BLaER1 (cell line): ENCODE data around the gene B4GAT1.
"Not testable (repeated sequence)": the region's sequence is repeated elsewhere in the genome, so short reads cannot be mapped to it uniquely, and the experiment has no call there.

Experiments
- H3K27ac ChIP-seq: shearing (Covaris generic); formaldehyde crosslinking; 2 replicates; pipeline ENCODE4 v1.8.1; 2022
- H3K27me3 ChIP-seq: shearing (Covaris generic); formaldehyde crosslinking; 2 replicates; pipeline ENCODE4 v1.8.1; 2022
- H3K36me3 ChIP-seq: shearing (Covaris generic); formaldehyde crosslinking; 2 replicates; pipeline ENCODE4 v1.8.1; 2022
- H3K4me1 ChIP-seq: shearing (Covaris generic); formaldehyde crosslinking; 2 replicates; pipeline ENCODE4 v1.8.1; 2022
- H3K4me2 ChIP-seq: shearing (Covaris generic); formaldehyde crosslinking; 2 replicates; pipeline ENCODE4 v1.8.1; 2022
- H3K4me3 ChIP-seq: shearing (Covaris generic); formaldehyde crosslinking; 2 replicates; pipeline ENCODE4 v1.8.1; 2022
- H3K9ac ChIP-seq: shearing (Covaris generic); formaldehyde crosslinking; 2 replicates; pipeline ENCODE4 v1.8.1; 2022
- H3K9me3 ChIP-seq: shearing (Covaris generic); formaldehyde crosslinking; 2 replicates; pipeline ENCODE4 v1.8.1; 2022
- H4K20me1 ChIP-seq: shearing (Covaris generic); formaldehyde crosslinking; 2 replicates; pipeline ENCODE4 v1.8.1; 2022
- Cebpa-rat ChIP-seq: shearing (Covaris generic); IDR thresholded peaks from 2 replicates; pipeline ENCODE4 v1.8.1; 2022

The B4GAT1 gene

DNA sequence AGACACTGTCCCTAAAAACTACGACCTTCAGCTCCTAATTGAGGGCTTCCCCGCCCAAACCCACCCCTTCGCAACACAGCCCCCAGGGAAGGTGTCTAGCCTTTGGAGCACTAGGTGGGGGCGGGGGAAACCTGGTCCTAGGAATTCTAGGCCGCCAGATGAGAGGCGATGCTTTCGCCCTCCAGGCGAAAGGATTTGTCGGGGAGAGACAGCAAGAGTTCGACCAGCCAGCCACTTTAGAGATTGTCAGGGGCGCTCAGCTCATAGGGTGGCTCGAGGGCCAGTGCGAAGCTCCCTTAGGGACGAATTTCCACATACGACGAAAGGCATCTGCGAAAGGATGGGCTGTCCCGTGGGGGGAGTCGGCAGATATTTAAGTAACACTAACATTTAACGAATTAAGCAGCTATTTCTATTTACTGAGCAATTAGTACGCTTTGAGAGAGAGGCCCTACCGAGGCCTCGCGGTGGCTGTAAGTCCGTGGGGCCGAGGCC, 35.9 kb downstream of the B4GAT1 start:
- H3K9ac ChIP-seq, result peak overlapping the region; percentile 58
- no peaks in the 10 kb centered on the region for H3K27me3 ChIP-seq
- TF ChIP-seq Cebpa-rat, result no peak
- H3K4me3 ChIP-seq, result peak overlapping the region; percentile 68
- H3K4me2 ChIP-seq, result peak overlapping the region; percentile 62
- peaks cover 22% of the 10 kb centered on the region for H4K20me1 ChIP-seq
- H3K27ac ChIP-seq, result peak overlapping the region; percentile 59
- no peaks in the 10 kb centered on the region for H3K36me3 ChIP-seq
- H3K4me1 ChIP-seq, result peaks cover 52% of the 10 kb centered on the region
- H3K9me3 ChIP-seq, result no peaks in the 10 kb centered on the region

DNA sequence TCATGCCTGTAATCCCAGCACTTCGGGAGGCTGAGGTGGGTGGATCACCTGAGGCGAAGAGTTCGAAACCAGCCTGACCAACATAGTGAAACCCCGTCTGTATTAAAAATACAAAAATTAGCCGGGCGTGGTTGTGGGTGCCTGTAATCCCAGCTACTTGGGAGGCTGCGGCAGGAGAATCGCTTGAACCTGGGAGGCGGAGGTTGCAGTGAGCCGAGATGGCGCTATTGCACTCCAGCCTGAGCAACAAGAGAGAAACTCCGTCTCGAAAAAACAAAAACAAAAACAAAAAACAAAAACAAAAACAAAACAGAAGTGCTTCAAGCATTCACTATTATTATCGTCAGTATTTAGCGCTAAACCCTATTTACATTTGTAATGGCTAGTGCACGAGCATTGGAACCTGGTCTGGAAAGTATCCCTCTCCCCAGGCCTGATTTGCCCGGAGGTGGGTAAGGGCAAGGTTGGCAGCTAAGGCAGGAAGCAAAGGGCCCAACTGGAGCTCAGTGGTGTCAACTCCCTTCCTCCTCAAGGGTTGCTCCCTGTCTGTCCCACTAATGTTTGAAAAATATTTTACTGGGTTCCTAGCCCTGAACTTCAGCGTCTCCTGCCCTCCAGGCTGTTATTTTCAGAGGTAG, 36.5 kb downstream of the B4GAT1 start:
- H3K27me3 ChIP-seq, H3K4me3 ChIP-seq, H3K9me3 ChIP-seq, H3K36me3 ChIP-seq: not testable (repeated sequence)
- Histone ChIP-seq H3K9ac (peak overlapping the region; percentile 58; the same call in 1 of the 2 replicates), H3K4me1 (peaks cover 47% of the 10 kb centered on the region), H4K20me1 (peaks cover 17% of the 10 kb centered on the region), H3K27ac (0 out of 2 replicates have a peak overlapping the region, but pooled peaks have one; percentile 59), H3K4me2 (peak overlapping the region; percentile 62)

DNA sequence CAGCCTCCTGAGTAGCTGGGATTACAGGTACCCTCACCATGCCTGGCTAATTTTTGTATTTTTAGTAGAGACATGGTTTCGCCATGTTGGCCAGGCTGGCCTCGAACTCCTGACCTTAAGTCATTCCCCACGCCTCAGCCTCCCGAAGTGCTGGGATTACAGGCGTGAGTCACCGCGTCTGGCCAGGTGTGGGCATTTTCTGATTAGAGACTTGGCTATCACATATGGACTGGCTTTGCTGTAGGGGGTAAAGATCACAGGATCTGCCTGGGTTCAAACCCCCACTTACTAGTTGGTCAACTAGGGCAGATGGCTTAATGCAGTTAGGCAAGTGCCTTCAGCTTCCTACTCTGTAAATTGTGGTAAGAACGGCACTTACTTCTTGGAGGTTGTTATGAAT, 37.1 kb downstream of the B4GAT1 start:
- TF ChIP-seq Cebpa-rat, result no peak
- Histone ChIP-seq H3K4me1 (peaks cover 41% of the 10 kb centered on the region), H3K27ac (no peak overlapping the region), H3K9me3 (no peaks in the 10 kb centered on the region), H4K20me1 (peaks cover 11% of the 10 kb centered on the region), H3K27me3 (no peaks in the 10 kb centered on the region), H3K36me3 (no peaks in the 10 kb centered on the region), H3K4me2 (peak overlapping the region; percentile 62; the same call in 1 of the 2 replicates), H3K9ac (no peak overlapping the region), H3K4me3 (no peak overlapping the region)

DNA sequence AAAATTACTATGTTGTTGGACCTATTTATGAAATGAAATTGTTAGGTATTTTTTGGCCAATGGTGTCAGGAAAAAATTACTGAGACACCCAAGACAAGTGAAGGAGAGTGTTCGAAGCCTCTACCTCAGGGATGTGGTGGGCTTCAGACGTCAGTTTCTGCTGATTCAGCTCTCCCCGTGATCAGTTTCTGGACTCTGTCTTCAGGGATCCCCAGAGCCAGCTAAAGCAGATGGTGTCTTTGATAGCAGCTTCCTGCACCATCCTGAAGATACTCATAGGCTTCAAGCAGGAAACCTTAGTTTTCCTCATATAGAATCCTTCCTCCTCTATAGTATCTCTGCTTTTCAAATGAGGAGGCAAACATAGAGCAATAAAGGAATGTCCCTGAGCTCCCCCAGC, 38.0 kb downstream of the B4GAT1 start:
- TF ChIP-seq Cebpa-rat, result no peak
- no peak overlapping the region for H3K4me3 ChIP-seq
- no peak overlapping the region for H3K27ac ChIP-seq
- H4K20me1 ChIP-seq, result peaks cover 2% of the 10 kb centered on the region
- peaks cover 32% of the 10 kb centered on the region for H3K4me1 ChIP-seq
- H3K36me3 ChIP-seq, result no peaks in the 10 kb centered on the region
- no peaks in the 10 kb centered on the region for H3K9me3 ChIP-seq
- H3K27me3 ChIP-seq, result no peaks in the 10 kb centered on the region
- H3K9ac ChIP-seq, result no peak overlapping the region
- no peak overlapping the region for H3K4me2 ChIP-seq

DNA sequence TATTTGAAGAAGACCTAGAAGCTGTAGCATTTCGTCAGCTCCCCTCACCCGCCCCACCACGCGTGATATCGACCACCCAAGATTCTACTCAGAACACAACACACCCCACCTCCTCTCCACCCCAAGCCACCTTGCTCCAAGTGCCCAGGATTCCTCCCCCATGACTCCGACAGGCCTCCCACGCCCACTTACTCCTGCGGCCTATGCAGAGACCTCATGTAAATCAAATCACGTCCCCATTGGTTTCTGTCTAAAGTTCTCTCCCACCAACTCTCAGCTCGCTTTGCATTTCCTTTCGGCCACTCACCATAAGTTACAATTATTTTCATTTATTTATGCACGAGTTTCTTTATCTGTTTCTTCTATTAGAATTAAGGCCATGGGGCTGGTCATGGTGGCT, 44.8 kb downstream of the B4GAT1 start:
- H3K9ac ChIP-seq, result no peak overlapping the region
- no peaks in the 10 kb centered on the region for H3K9me3 ChIP-seq
- no peak overlapping the region for H3K4me3 ChIP-seq
- no peaks in the 10 kb centered on the region for H4K20me1 ChIP-seq
- H3K27me3 ChIP-seq, result no peaks in the 10 kb centered on the region
- H3K4me1 ChIP-seq, result no peaks in the 10 kb centered on the region
- TF ChIP-seq Cebpa-rat, result no peak
- H3K27ac ChIP-seq, result no peak overlapping the region
- H3K36me3 ChIP-seq, result no peaks in the 10 kb centered on the region
- H3K4me2 ChIP-seq, result no peak overlapping the region

DNA sequence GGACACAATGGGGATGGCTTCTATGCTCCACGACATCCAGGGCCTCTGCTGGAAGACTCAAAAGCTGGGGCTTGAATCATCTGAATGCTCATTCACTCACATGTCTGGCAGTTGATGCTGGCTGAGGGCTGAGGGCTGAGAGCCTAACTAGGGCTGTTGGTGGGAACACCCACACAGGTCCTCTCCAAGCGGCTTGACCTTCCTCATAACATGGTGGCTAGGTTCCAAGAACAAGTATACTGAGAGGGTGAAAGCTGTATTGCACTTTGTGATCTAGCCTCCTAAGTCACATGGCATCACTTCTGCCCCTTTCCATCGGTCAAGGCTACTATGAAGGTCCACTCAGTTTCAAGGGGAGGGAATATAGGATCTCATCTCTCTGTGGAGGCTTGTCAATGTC, 48.2 kb downstream of the B4GAT1 start:
- H3K27me3 ChIP-seq, result peaks cover 9% of the 10 kb centered on the region
- H3K27ac ChIP-seq, result no peak overlapping the region
- H3K9me3 ChIP-seq, result no peaks in the 10 kb centered on the region
- H3K36me3 ChIP-seq, result no peaks in the 10 kb centered on the region
- H3K4me3 ChIP-seq, result no peak overlapping the region
- no peak for TF ChIP-seq Cebpa-rat
- no peaks in the 10 kb centered on the region for H3K4me1 ChIP-seq
- H3K4me2 ChIP-seq, result no peak overlapping the region
- H3K9ac ChIP-seq, result no peak overlapping the region
- H4K20me1 ChIP-seq, result no peaks in the 10 kb centered on the region

DNA sequence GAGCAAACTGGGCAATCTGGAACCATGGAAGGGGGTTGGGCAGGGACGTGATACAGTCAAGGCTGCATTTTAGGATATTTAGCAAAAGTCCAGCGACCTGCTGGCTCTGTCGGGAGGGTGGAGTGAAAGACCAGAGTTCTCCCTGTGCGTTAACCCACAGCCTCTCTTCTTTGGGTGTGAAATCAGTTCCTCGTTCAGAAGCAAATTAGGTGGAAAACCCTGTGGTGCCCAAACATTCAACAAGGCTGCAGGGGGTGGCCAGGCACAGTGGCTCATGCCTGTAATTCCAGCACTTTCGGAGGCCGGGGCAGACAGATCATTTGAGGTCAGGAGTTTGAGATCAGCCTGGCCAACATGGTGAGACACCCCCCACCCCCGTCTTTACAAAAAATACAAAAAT, 49.8 kb downstream of the B4GAT1 start:
- Histone ChIP-seq H3K4me1 (no peaks in the 10 kb centered on the region), H3K27me3 (peaks cover 25% of the 10 kb centered on the region), H3K4me2 (no peak overlapping the region), H3K9ac (no peak overlapping the region), H4K20me1 (no peaks in the 10 kb centered on the region), H3K36me3 (no peaks in the 10 kb centered on the region), H3K4me3 (no peak overlapping the region), H3K9me3 (no peaks in the 10 kb centered on the region), H3K27ac (no peak overlapping the region)
- TF ChIP-seq Cebpa-rat, result no peak
